OCI-LY1 (cell line): ENCODE results near the gene HBB.

ENCODE experiments used
- H2AFZ ChIP-seq: fragments of 200-600 bp; sonication (generic), shearing (Covaris generic); 2 replicates; pipeline ENCODE4 v1.6.0; 2014; ENCODE audit warnings: antibody characterized with exemption, mild to moderate bottlenecking, low read length
- H3F3A ChIP-seq: fragments of 200-600 bp; sonication (generic), shearing (Covaris generic); 2 replicates; pipeline ENCODE4 v1.6.0; 2014; ENCODE audit warnings: mild to moderate bottlenecking, antibody characterized with exemption, low read length, moderate library complexity; ENCODE audit not compliant: insufficient read depth
- H3K27ac ChIP-seq: fragments of 200-600 bp; sonication (generic); 2 replicates; pipeline ENCODE4 v1.5.1; 2014; ENCODE audit warnings: low read length, mixed run types, mild to moderate bottlenecking, low read depth; ENCODE audit not compliant: poor library complexity, severe bottlenecking
- H3K27me3 ChIP-seq: fragments of 200-600 bp; sonication (generic); 2 replicates; pipeline ENCODE4 v1.6.0; 2014; ENCODE audit warnings: antibody characterized with exemption, mild to moderate bottlenecking, low read length, moderate library complexity; ENCODE audit not compliant: insufficient read depth
- H3K36me3 ChIP-seq: fragments of 200-600 bp; sonication (generic); 2 replicates; pipeline ENCODE4 v1.6.1; 2014; ENCODE audit warnings: mild to moderate bottlenecking, antibody characterized with exemption, low read length, moderate library complexity, mixed read lengths; ENCODE audit not compliant: insufficient read depth
- H3K4me1 ChIP-seq: fragments of 200-600 bp; sonication (generic); 2 replicates; pipeline ENCODE4 v1.5.1; 2014; ENCODE audit warnings: mild to moderate bottlenecking, low read length, moderate library complexity; ENCODE audit not compliant: insufficient read depth, severe bottlenecking
- H3K4me2 ChIP-seq: fragments of 200-600 bp; sonication (generic), shearing (Covaris generic); 2 replicates; pipeline ENCODE4 v1.6.1; 2014; ENCODE audit warnings: low read length
- H3K4me3 ChIP-seq: fragments of 200-600 bp; sonication (generic); 2 replicates; pipeline ENCODE4 v1.5.1; 2014; ENCODE audit warnings: low read length, low read depth, mild to moderate bottlenecking, mixed read lengths; ENCODE audit not compliant: poor library complexity, severe bottlenecking
- H3K79me2 ChIP-seq: fragments of 200-600 bp; shearing (Covaris generic); 2 replicates; pipeline ENCODE4 v1.6.1; 2016; ENCODE audit warnings: mixed run types, low read length, mixed read lengths; ENCODE audit not compliant: insufficient read depth
- H3K9ac ChIP-seq: fragments of 200-600 bp; sonication (generic), shearing (Covaris generic); 2 replicates; pipeline ENCODE4 v1.6.1; 2014; ENCODE audit warnings: mild to moderate bottlenecking, low read length, mixed read lengths
- H3K9me2 ChIP-seq: fragments of 200-600 bp; sonication (generic), shearing (Covaris generic); 2 replicates; pipeline ENCODE4 v1.6.1; 2014; ENCODE audit warnings: low read depth, mild to moderate bottlenecking, low read length, mixed read lengths
- H3K9me3 ChIP-seq: fragments of 200-600 bp; shearing (Covaris generic); 2 replicates; pipeline ENCODE4 v1.6.1; 2014; ENCODE audit warnings: low read length, mixed read lengths
- H4K20me1 ChIP-seq: fragments of 200-600 bp; sonication (generic), shearing (Covaris generic); 2 replicates; pipeline ENCODE4 v1.6.0; 2016; ENCODE audit warnings: mild to moderate bottlenecking, low read length; ENCODE audit not compliant: insufficient read depth
- EZH2 ChIP-seq: fragments of 200-600 bp; sonication (generic), shearing (Covaris generic); IDR thresholded peaks from 2 replicates; pipeline ENCODE4 v1.8.0; 2017; ENCODE audit warnings: borderline replicate concordance, mixed run types, mild to moderate bottlenecking, antibody characterized with exemption, low read length, moderate library complexity, mixed read lengths
- TF ChIP-seq, protein P1 (sequence below): fragments of 200-600 bp; sonication (generic), shearing (Covaris generic); IDR thresholded peaks from 2 replicates; pipeline ENCODE4 v1.5.1; 2017; ENCODE audit warnings: mild to moderate bottlenecking, antibody characterized with exemption, low read length, moderate library complexity, mixed read lengths

HBB gene

DNA sequence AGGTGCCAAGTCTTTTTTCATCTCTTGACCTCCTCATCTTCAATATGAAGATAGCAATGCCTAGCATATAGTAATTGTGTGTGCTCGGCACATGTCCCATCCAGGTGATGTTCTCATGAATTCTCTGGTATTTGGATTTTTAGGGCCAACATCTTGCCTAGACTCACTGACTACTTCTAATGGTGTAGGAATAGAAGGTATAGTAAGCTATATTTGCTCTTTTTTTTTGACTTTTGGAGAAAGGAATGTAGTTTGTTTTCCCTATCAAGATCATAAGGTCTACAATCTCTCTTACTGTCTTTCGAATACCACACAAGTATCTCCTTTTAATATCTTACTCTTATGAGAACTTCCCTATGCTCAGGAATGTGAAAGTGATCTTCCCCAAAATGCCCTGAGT is 4.2 kb upstream of the HBB start:
- Histone ChIP-seq H3K27ac (no peak overlapping the region), H3K9ac (no peak overlapping the region)

DNA sequence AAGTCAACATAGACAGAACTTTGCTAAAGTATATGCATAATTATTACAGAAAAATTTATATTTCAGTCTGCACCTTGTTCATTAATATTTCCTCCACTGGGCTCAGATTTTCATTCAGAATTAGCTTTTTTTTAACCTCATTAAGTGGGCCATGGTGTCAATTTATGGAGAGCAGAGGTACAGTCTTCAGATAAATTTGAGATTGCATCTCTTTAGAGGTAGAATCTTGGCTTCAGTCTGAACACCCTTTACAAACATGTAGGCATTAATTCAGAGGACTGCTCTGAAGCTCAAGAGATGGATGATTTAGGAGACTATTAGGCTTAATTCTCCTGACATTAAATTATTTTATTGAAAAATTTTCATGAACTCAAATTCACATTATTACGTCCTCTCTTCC is 3.4 kb upstream of the HBB start:
- no peak overlapping the region for H2AFZ ChIP-seq
- H3K36me3 ChIP-seq = no peaks in the 10 kb centered on the region
- no peaks in the 10 kb centered on the region for H3K4me1 ChIP-seq
- no peak overlapping the region for H3K4me3 ChIP-seq
- no peaks in the 10 kb centered on the region for H3K9me3 ChIP-seq
- no peaks in the 10 kb centered on the region for H3F3A ChIP-seq
- H3K9ac ChIP-seq = no peak overlapping the region
- H4K20me1 ChIP-seq = no peaks in the 10 kb centered on the region
- no peak for TF ChIP-seq EZH2
- TF ChIP-seq, protein P1, sequence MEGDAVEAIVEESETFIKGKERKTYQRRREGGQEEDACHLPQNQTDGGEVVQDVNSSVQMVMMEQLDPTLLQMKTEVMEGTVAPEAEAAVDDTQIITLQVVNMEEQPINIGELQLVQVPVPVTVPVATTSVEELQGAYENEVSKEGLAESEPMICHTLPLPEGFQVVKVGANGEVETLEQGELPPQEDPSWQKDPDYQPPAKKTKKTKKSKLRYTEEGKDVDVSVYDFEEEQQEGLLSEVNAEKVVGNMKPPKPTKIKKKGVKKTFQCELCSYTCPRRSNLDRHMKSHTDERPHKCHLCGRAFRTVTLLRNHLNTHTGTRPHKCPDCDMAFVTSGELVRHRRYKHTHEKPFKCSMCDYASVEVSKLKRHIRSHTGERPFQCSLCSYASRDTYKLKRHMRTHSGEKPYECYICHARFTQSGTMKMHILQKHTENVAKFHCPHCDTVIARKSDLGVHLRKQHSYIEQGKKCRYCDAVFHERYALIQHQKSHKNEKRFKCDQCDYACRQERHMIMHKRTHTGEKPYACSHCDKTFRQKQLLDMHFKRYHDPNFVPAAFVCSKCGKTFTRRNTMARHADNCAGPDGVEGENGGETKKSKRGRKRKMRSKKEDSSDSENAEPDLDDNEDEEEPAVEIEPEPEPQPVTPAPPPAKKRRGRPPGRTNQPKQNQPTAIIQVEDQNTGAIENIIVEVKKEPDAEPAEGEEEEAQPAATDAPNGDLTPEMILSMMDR = no peak
- H3K27ac ChIP-seq = no peak overlapping the region
- H3K27me3 ChIP-seq = no peaks in the 10 kb centered on the region
- H3K79me2 ChIP-seq = no peaks in the 10 kb centered on the region
- H3K4me2 ChIP-seq = no peak overlapping the region
- H3K9me2 ChIP-seq = no peaks in the 10 kb centered on the region

More for the DNA sequence above, 4.2 kb upstream of the HBB start:
- H3K4me3 ChIP-seq = no peak overlapping the region
- no peaks in the 10 kb centered on the region for H3F3A ChIP-seq
- H3K36me3 ChIP-seq = no peaks in the 10 kb centered on the region
- no peaks in the 10 kb centered on the region for H3K27me3 ChIP-seq
- TF ChIP-seq, protein P1 = no peak
- TF ChIP-seq EZH2 = no peak
- no peak overlapping the region for H3K4me2 ChIP-seq
- no peaks in the 10 kb centered on the region for H3K9me2 ChIP-seq
- H4K20me1 ChIP-seq = no peaks in the 10 kb centered on the region
- H3K9me3 ChIP-seq = no peaks in the 10 kb centered on the region
- H3K4me1 ChIP-seq = no peaks in the 10 kb centered on the region
- H3K79me2 ChIP-seq = no peaks in the 10 kb centered on the region
- H2AFZ ChIP-seq = no peak overlapping the region

DNA sequence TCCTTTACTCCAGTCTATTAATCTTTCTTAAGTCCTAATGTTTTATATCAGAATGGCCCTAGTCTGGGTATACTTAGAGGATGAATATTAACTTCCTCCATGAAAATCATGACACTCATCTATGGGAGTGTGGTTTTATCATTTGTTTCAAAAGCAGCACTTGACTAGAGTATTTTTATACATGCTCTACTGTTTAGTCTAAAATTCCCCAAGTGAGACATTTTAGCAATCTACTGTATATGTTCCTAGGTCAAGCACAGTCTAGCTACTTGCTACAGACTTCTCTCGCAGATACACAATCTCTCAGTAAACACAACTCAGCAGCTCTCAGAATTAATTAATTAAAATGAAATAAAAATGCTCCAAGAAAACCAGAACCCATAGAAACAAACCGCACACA is 2.9 kb upstream of the HBB start:
- H3K4me3 ChIP-seq = no peak overlapping the region
- H3K9me3 ChIP-seq = no peaks in the 10 kb centered on the region
- no peak overlapping the region for H3K9ac ChIP-seq
- H3K79me2 ChIP-seq = no peaks in the 10 kb centered on the region
- no peaks in the 10 kb centered on the region for H3K9me2 ChIP-seq
- H3K4me2 ChIP-seq = no peak overlapping the region
- TF ChIP-seq, protein P1 = no peak
- no peak for TF ChIP-seq EZH2
- H4K20me1 ChIP-seq = no peaks in the 10 kb centered on the region
- no peaks in the 10 kb centered on the region for H3K4me1 ChIP-seq
- H3F3A ChIP-seq = no peaks in the 10 kb centered on the region
- H3K27me3 ChIP-seq = no peaks in the 10 kb centered on the region
- H2AFZ ChIP-seq = no peak overlapping the region
- H3K27ac ChIP-seq = no peak overlapping the region
- no peaks in the 10 kb centered on the region for H3K36me3 ChIP-seq
